GM23338 (cell line): ENCODE results near the gene DNAJC19. TPM values are rescaled to one million over a fixed set of nuclear protein-coding genes. Genes with fewer than 3 reads are reported as not detected.

Source experiments
- ATAC-seq: fragments of 200-7000 bp; cut with Tn5 transposase; 3 replicates; pipeline ENCODE4 v1.9.1; 2020
- DNase-seq: peaks from one replicate; pipeline ENCODE4 v3.0.0-alpha.2; 2015; ENCODE audit warnings: low spot score
- H2AFZ ChIP-seq: fragments of 200-600 bp; sonication (generic); 2 replicates; pipeline ENCODE4 v1.8.0; 2016; ENCODE audit warnings: antibody characterized with exemption, mild to moderate bottlenecking, moderate library complexity
- H3F3A ChIP-seq: fragments of 200-600 bp; sonication (generic); replicated peaks from 2 replicates; pipeline ENCODE4 v1.8.0; 2017; ENCODE audit warnings: antibody characterized with exemption, mixed run types, low read depth
- H3K27ac ChIP-seq: fragments of 200-600 bp; sonication (generic); 2 replicates; pipeline ENCODE4 v1.6.1; 2016; ENCODE audit warnings: low read depth
- H3K27me3 ChIP-seq: fragments of 200-600 bp; sonication (generic); 2 replicates; pipeline ENCODE4 v1.8.0; 2016; ENCODE audit warnings: mild to moderate bottlenecking, mixed run types, moderate library complexity; ENCODE audit not compliant: insufficient read depth
- H3K36me3 ChIP-seq: fragments of 200-600 bp; sonication (generic); 2 replicates; pipeline ENCODE4 v1.8.0; 2016; ENCODE audit warnings: mild to moderate bottlenecking; ENCODE audit not compliant: insufficient read depth
- H3K4me1 ChIP-seq: fragments of 200-600 bp; sonication (generic); 2 replicates; pipeline ENCODE4 v1.8.0; 2016; ENCODE audit warnings: mild to moderate bottlenecking, moderate library complexity; ENCODE audit not compliant: insufficient read depth
- H3K4me2 ChIP-seq: fragments of 200-600 bp; sonication (generic); 2 replicates; pipeline ENCODE4 v1.7.1; 2017; ENCODE audit warnings: mixed run types
- H3K4me3 ChIP-seq: fragments of 200-600 bp; sonication (generic); 2 replicates; pipeline ENCODE4 v1.6.1; 2016; ENCODE audit warnings: mixed run types
- H3K79me2 ChIP-seq: fragments of 200-600 bp; sonication (generic); replicated peaks from 2 replicates; pipeline ENCODE4 v1.8.0; 2017; ENCODE audit warnings: mild to moderate bottlenecking; ENCODE audit not compliant: insufficient read depth
- H3K9me2 ChIP-seq: fragments of 200-600 bp; sonication (generic); 2 replicates; pipeline ENCODE4 v1.8.0; 2017; ENCODE audit not compliant: insufficient read depth
- H4K20me1 ChIP-seq: fragments of 200-600 bp; sonication (generic); replicated peaks from 2 replicates; pipeline ENCODE4 v1.8.0; 2017; ENCODE audit warnings: mild to moderate bottlenecking; ENCODE audit not compliant: insufficient read depth
- H3K27ac Mint-ChIP-seq: 2 replicates; pipeline ENCODE4 v1.8.0; 2020; ENCODE audit warnings: inconsistent platforms, mild to moderate bottlenecking, moderate library complexity, mixed read lengths
- H3K27me3 Mint-ChIP-seq: 3 replicates; pipeline ENCODE4 v1.8.0; 2022; ENCODE audit warnings: low read depth, mild to moderate bottlenecking, moderate library complexity, mixed read lengths, inconsistent platforms; ENCODE audit not compliant: insufficient read depth, poor library complexity
- H3K36me3 Mint-ChIP-seq: 3 replicates; pipeline ENCODE4 v1.8.0; 2021; ENCODE audit warnings: low read depth, mild to moderate bottlenecking, inconsistent platforms, moderate library complexity, mixed read lengths
- H3K4me1 Mint-ChIP-seq: 3 replicates; pipeline ENCODE4 v1.8.0; 2020; ENCODE audit warnings: mild to moderate bottlenecking, inconsistent platforms, mixed read lengths
- H3K4me3 Mint-ChIP-seq: 3 replicates; pipeline ENCODE4 v1.8.0; 2021; ENCODE audit warnings: moderate library complexity, mild to moderate bottlenecking, inconsistent platforms, mixed read lengths
- H3K9me3 Mint-ChIP-seq: 3 replicates; pipeline ENCODE4 v1.8.0; 2020; ENCODE audit warnings: moderate library complexity, mild to moderate bottlenecking, inconsistent platforms, mixed read lengths
- CREB1 ChIP-seq: fragments of 250-450 bp; sonication (Bioruptor Pico); IDR thresholded peaks from 2 replicates; pipeline ENCODE4 v1.5.0; 2020; ENCODE audit warnings: low read depth, mild to moderate bottlenecking, moderate library complexity
- CTCF ChIP-seq, 2 experiments: fragments of 200-600 bp in 1 of 2; sonication (generic) in 1 of 2; conservative IDR thresholded peaks; 2 replicates each; pipeline versions ENCODE4 v1.5.1 to v1.6.1; 2016 to 2017; ENCODE audit warnings: antibody characterized with exemption in 2 of 2, low read depth in 2 of 2, mild to moderate bottlenecking in 2 of 2, moderate library complexity in 1 of 2
- EZH2 ChIP-seq: fragments of 200-600 bp; sonication (generic); IDR thresholded peaks from one replicate; pipeline ENCODE4 v1.8.0; 2017; ENCODE audit warnings: antibody characterized with exemption, mild to moderate bottlenecking, low read depth; ENCODE audit not compliant: unreplicated experiment
- EZH2phosphoT487 ChIP-seq: fragments of 200-600 bp; sonication (generic); IDR thresholded peaks from one replicate; pipeline ENCODE4 v1.8.1; 2018; ENCODE audit warnings: antibody characterized with exemption; ENCODE audit not compliant: unreplicated experiment
- JUNB ChIP-seq: IDR thresholded peaks from one replicate; pipeline ENCODE4 v1.6.1; 2016; ENCODE audit warnings: antibody characterized with exemption; ENCODE audit not compliant: unreplicated experiment
- NANOG ChIP-seq: IDR thresholded peaks from 2 replicates; pipeline ENCODE4 v1.6.1; 2016; ENCODE audit warnings: antibody characterized with exemption, borderline replicate concordance
- POLR2AphosphoS5 ChIP-seq: IDR thresholded peaks from 2 replicates; pipeline ENCODE4 v1.6.1; 2016; ENCODE audit warnings: antibody characterized with exemption, low read depth
- REST ChIP-seq: IDR thresholded peaks from one replicate; pipeline ENCODE4 v1.6.1; 2018; ENCODE audit warnings: antibody characterized with exemption; ENCODE audit not compliant: unreplicated experiment
- STAT1 ChIP-seq: IDR thresholded peaks from one replicate; pipeline ENCODE4 v1.6.1; 2016; ENCODE audit warnings: antibody characterized with exemption; ENCODE audit not compliant: unreplicated experiment
- ZNF114 ChIP-seq: fragments of 250-450 bp; sonication (Bioruptor Pico); IDR thresholded peaks from 2 replicates; pipeline ENCODE4 v1.5.0; 2020; ENCODE audit warnings: mild to moderate bottlenecking, moderate library complexity
- ZNF331 ChIP-seq: fragments of 250-450 bp; sonication (Bioruptor Pico); IDR thresholded peaks from 2 replicates; pipeline ENCODE4 v1.5.0; 2020; ENCODE audit warnings: low read depth, mild to moderate bottlenecking, moderate library complexity
- ZNF462 ChIP-seq: fragments of 250-450 bp; sonication (Bioruptor Pico); IDR thresholded peaks from 2 replicates; pipeline ENCODE4 v1.5.0; 2020; ENCODE audit warnings: mild to moderate bottlenecking, moderate library complexity
- polyA plus RNA-seq: library from polyadenylated mRNA; unstranded; fragments of >200 nt; fragmentation: Nextera tagmentation; extraction: Ambion mirVana; gene quantifications from 2 replicates; pipeline ENCODE4 v1.2.1, GENCODE V29; 2016
- total RNA-seq: library from RNA; depleted of rRNA; stranded (reverse); fragments of >200 nt; shearing (Covaris generic); gene quantifications from 2 replicates; pipeline ENCODE4 v1.2.3, GENCODE V29; 2014

DNAJC19 gene
- total and polyA plus RNA-seq, 2 experiments from 2014 or later: 33.4 to 312 TPM

- Histone ChIP-seq H2AFZ (no peak overlapping the region), H3K27me3 (no peaks in the 10 kb centered on the region), H3K36me3 (peaks cover 56% of the 10 kb centered on the region; the same call in 1 of the 2 replicates), H3K27ac (no peak overlapping the region), H4K20me1 (peaks cover 49% of the 10 kb centered on the region), H3F3A (no peaks in the 10 kb centered on the region), H3K4me2 (no peak overlapping the region), H3K4me1 (no peaks in the 10 kb centered on the region), H3K9me2 (no peaks in the 10 kb centered on the region), H3K4me3 (no peak overlapping the region), H3K79me2 (peaks cover 89% of the 10 kb centered on the region)
- H3K4me1 Mint-ChIP-seq: no peaks in the 10 kb centered on the region
- H3K27ac Mint-ChIP-seq: no peak overlapping the region
- no peaks in the 10 kb centered on the region for H3K27me3 Mint-ChIP-seq
- no peaks in the 10 kb centered on the region for H3K9me3 Mint-ChIP-seq
- H3K36me3 Mint-ChIP-seq: peaks cover 70% of the 10 kb centered on the region
- H3K4me3 Mint-ChIP-seq: no peak overlapping the region
- ATAC-seq (no peak), DNase-seq (no peak)
- TF ChIP-seq REST: no peak
- no peak for TF ChIP-seq EZH2
- no peak for TF ChIP-seq POLR2AphosphoS5
- TF ChIP-seq ZNF114: no peak
- TF ChIP-seq STAT1: no peak
- TF ChIP-seq CTCF (conservative IDR thresholded peaks at IDR 0.05; ENCODE audit: low read depth in 2 of 2): no peak
- no peak for TF ChIP-seq JUNB
- TF ChIP-seq NANOG: no peak
- TF ChIP-seq EZH2phosphoT487: no peak
- TF ChIP-seq ZNF462: no peak
- no peak for TF ChIP-seq CREB1 (CRISPR knock-in tag)
- TF ChIP-seq ZNF331: no peak
Measured at GRCh38 chr3:180947761-180948390, 41.7 kb downstream of the DNAJC19 start.
